Measurements from ENCODE around the gene MEIS2.

- TF ChIP-seq CTCF (IDR thresholded peaks at IDR 0.05; ENCODE audit: low read depth, low read length) = no peak
- TF ChIP-seq EZH2phosphoT487 (IDR thresholded peaks at IDR 0.05; ENCODE audit: low read depth) = no peak
Measured at GRCh38 chr15:36907295-36907694, 193.1 kb downstream of the MEIS2 start.

All from OCI-LY3 (cell line).